Breast epithelium (tissue), 4 donors: ENCODE results near the gene HAT1. TPM values are rescaled to one million over a fixed set of nuclear protein-coding genes. Genes with fewer than 3 reads are reported as not detected.

ENCODE experiments used
- DNase-seq, 2 donors: peaks; one replicate each; pipeline ENCODE4 v3.0.0-alpha.2; 2019; ENCODE audit warnings: low spot score in 2 of 2
- H3K27ac ChIP-seq, 2 donors: fragments of 200-600 bp; sonication (generic) in 1 of 2; one replicate each; pipeline ENCODE4 v1.5.1; 2016 to 2019; ENCODE audit warnings: mild to moderate bottlenecking in 1 of 2
- H3K27me3 ChIP-seq, 2 donors: fragments of 200-600 bp; sonication (generic) in 1 of 2; one replicate each; pipeline versions ENCODE4 v1.5.1 to v1.6.0; 2017 to 2019; ENCODE audit warnings: control low read depth in 1 of 2, mild to moderate bottlenecking in 1 of 2
- H3K36me3 ChIP-seq: fragments of 200-600 bp; one replicate; pipeline ENCODE4 v1.5.1; 2019
- H3K4me1 ChIP-seq, 2 donors: fragments of 200-600 bp; sonication (generic); one replicate each; pipeline ENCODE4 v1.5.1; 2016 to 2019; ENCODE audit warnings: control low read depth in 1 of 2
- H3K4me3 ChIP-seq, 3 donors: fragments of 200-600 bp; sonication (generic); 1 replicate in 2 of 3; 2 replicates in 1 of 3; pipeline ENCODE4 v1.5.1; 2016 to 2019; ENCODE audit warnings: mild to moderate bottlenecking in 3 of 3, moderate library complexity in 2 of 3
- H3K9me3 ChIP-seq, 2 donors: fragments of 200-600 bp; sonication (generic) in 1 of 2; one replicate each; pipeline ENCODE4 v1.5.1; 2016 to 2019; ENCODE audit warnings: control low read depth in 1 of 2
- CTCF ChIP-seq, 3 donors: fragments of 450-650 bp; IDR thresholded peaks; one replicate each; pipeline ENCODE4 v1.5.1; 2016 to 2017; ENCODE audit warnings: antibody characterized with exemption in 3 of 3, mild to moderate bottlenecking in 3 of 3, moderate library complexity in 3 of 3
- POLR2A ChIP-seq: fragments of 450-650 bp; IDR thresholded peaks from one replicate; pipeline ENCODE4 v1.6.1; 2016; ENCODE audit warnings: antibody characterized with exemption, mild to moderate bottlenecking, moderate library complexity
- POLR2AphosphoS5 ChIP-seq, 3 donors: sonication (generic); formaldehyde crosslinking; IDR thresholded peaks; one replicate each; pipeline ENCODE4 v1.6.1; 2017; ENCODE audit warnings: antibody characterized with exemption in 3 of 3
- intact Hi-C: fragments of 100-400 bp; cut with DNase I; formaldehyde crosslinking; loops from one replicate; pipeline ENCODE4 v1.15.1; 2023; ENCODE audit warnings: low total_unique reads
- total RNA-seq, 3 donors: library from RNA; depleted of rRNA; stranded (reverse); fragments of >200 nt; gene quantifications; one replicate each; pipeline ENCODE4 v1.1.0, GENCODE V29; 2016

The HAT1 gene
- total RNA-seq, 3 donors from 2014 or later, result 24.0 to 53.4 (median 35.4) TPM

GRCh38 chr2:171880774-171881173 lies 41.5 kb upstream of the HAT1 start:
- Histone ChIP-seq H3K27ac (no peak overlapping the region), H3K4me3 (no peak overlapping the region), H3K27me3 (no peaks in the 10 kb centered on the region), H3K4me1 (no peaks in the 10 kb centered on the region), H3K36me3 (no peaks in the 10 kb centered on the region), H3K9me3 (no peaks in the 10 kb centered on the region)
- no peak for DNase-seq
- intact Hi-C loops, result no loop called here
- no peak for TF ChIP-seq CTCF (IDR thresholded peaks at IDR 0.05)
- TF ChIP-seq POLR2AphosphoS5 (IDR thresholded peaks at IDR 0.05), result no peak
- no peak for TF ChIP-seq POLR2A

GRCh38 chr2:171882089-171882769 lies 40.0 kb upstream of the HAT1 start:
- Histone ChIP-seq H3K36me3 (no peaks in the 10 kb centered on the region), H3K4me1 (no peaks in the 10 kb centered on the region), H3K9me3 (no peaks in the 10 kb centered on the region), H3K27ac (no peak overlapping the region), H3K27me3 (no peaks in the 10 kb centered on the region), H3K4me3 (no peak overlapping the region)
- TF ChIP-seq POLR2A, result no peak
- TF ChIP-seq CTCF (IDR thresholded peaks at IDR 0.05), result no peak
- TF ChIP-seq POLR2AphosphoS5 (IDR thresholded peaks at IDR 0.05), result no peak
- intact Hi-C loops, result no loop called here
- no peak for DNase-seq

GRCh38 chr2:171883275-171883893 lies 38.9 kb upstream of the HAT1 start:
- no peaks in the 10 kb centered on the region for H3K4me1 ChIP-seq
- no peak overlapping the region for H3K4me3 ChIP-seq
- DNase-seq, result no peak
- no peaks in the 10 kb centered on the region for H3K27me3 ChIP-seq
- intact Hi-C loops, result no loop called here
- TF ChIP-seq POLR2AphosphoS5 (IDR thresholded peaks at IDR 0.05), result no peak
- no peaks in the 10 kb centered on the region for H3K36me3 ChIP-seq
- no peaks in the 10 kb centered on the region for H3K9me3 ChIP-seq
- no peak overlapping the region for H3K27ac ChIP-seq

GRCh38 chr2:171889333-171889732 lies 32.9 kb upstream of the HAT1 start:
- Histone ChIP-seq H3K27ac (no peak overlapping the region), H3K27me3 (no peaks in the 10 kb centered on the region), H3K9me3 (no peaks in the 10 kb centered on the region), H3K4me1 (no peaks in the 10 kb centered on the region), H3K4me3 (no peak overlapping the region), H3K36me3 (no peaks in the 10 kb centered on the region)
- TF ChIP-seq POLR2AphosphoS5 (IDR thresholded peaks at IDR 0.05) (no peak), POLR2A (no peak), CTCF (IDR thresholded peaks at IDR 0.05) (no peak)
- intact Hi-C loops, result no loop called here
- DNase-seq, result no peak

GRCh38 chr2:171889808-171890207 lies 32.5 kb upstream of the HAT1 start:
- H3K4me1 ChIP-seq, result no peaks in the 10 kb centered on the region
- no peaks in the 10 kb centered on the region for H3K36me3 ChIP-seq
- DNase-seq, result no peak
- TF ChIP-seq CTCF (IDR thresholded peaks at IDR 0.05) (no peak), POLR2A (no peak), POLR2AphosphoS5 (IDR thresholded peaks at IDR 0.05) (no peak)
- no peak overlapping the region for H3K4me3 ChIP-seq
- no peaks in the 10 kb centered on the region for H3K9me3 ChIP-seq
- no peaks in the 10 kb centered on the region for H3K27me3 ChIP-seq
- H3K27ac ChIP-seq, result no peak overlapping the region
- intact Hi-C loops, result no loop called here
